ENCODE results near the gene DGKH.
"Not testable (repeated sequence)": the region's sequence is repeated elsewhere in the genome, so short reads cannot be mapped to it uniquely, and the experiment has no call there.

Gene DGKH

GRCh38 chr13:42075517-42075916 is 27.1 kb downstream of the DGKH start:
- DNase-seq = no peak

- DNase-seq = peak; percentile 71
These were observed 27.9 kb downstream of the DGKH start for GRCh38 chr13:42076309-42076713.

- peak; percentile 70 for DNase-seq
These were observed 29.8 kb downstream of the DGKH start for GRCh38 chr13:42078128-42078808.

- DNase-seq = no peak
These were observed 34.8 kb downstream of the DGKH start for GRCh38 chr13:42083138-42083770.

- no peak for DNase-seq
These were observed 36.3 kb downstream of the DGKH start for GRCh38 chr13:42084722-42085121.

DNA sequence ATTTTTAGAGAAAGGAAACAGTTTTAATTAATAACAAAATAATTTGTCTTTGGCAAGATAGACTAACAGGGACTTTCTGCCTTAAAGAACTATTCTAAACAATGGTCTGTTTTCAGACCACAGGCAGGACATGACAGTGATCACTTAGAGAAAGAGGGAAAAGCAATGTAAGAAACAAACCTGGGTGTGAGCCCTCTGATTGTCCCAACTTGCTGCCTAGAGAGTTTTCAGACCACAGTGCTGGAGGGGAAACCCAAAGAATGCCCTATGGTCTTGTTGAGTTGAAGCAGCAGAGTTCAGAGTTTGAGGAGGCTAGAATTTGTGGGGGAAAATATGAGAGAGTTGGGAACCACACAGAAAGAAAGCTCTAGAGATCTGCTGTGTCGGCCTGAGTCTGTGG is 38.1 kb downstream of the DGKH start:
- no peak for DNase-seq

DNA sequence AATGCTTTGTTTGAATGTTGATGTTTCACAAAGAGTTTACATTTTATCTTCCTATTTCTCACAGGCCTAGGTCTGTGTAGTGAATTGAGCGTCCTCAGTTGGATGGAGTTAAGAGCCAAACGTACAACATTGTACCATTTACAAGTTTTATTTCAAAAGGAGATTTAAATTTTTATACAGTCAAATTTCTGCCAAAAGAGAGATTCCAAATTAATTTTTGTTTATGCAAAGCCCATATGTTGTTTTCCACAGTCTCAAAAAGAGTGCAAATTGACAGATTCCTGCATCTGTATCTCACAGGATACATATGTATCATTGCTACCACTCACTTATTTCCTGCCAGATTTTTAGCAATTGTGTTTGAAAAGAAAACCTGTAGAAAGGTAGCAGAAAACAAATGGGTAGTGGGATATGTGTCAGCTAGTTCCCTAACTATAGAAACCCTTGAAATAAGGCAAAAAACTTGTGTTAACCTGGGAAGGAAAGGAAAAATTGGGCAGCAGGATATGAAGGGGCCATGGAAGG is 46.1 kb downstream of the DGKH start:
- DNase-seq = no peak

- not testable (repeated sequence) for DNase-seq
These were observed 47.8 kb downstream of the DGKH start for GRCh38 chr13:42096222-42096621.

- DNase-seq = no peak
These were observed 51.7 kb downstream of the DGKH start for GRCh38 chr13:42099962-42100675.

GRCh38 chr13:42100960-42101359 is 52.5 kb downstream of the DGKH start:
- DNase-seq = no peak

DNA sequence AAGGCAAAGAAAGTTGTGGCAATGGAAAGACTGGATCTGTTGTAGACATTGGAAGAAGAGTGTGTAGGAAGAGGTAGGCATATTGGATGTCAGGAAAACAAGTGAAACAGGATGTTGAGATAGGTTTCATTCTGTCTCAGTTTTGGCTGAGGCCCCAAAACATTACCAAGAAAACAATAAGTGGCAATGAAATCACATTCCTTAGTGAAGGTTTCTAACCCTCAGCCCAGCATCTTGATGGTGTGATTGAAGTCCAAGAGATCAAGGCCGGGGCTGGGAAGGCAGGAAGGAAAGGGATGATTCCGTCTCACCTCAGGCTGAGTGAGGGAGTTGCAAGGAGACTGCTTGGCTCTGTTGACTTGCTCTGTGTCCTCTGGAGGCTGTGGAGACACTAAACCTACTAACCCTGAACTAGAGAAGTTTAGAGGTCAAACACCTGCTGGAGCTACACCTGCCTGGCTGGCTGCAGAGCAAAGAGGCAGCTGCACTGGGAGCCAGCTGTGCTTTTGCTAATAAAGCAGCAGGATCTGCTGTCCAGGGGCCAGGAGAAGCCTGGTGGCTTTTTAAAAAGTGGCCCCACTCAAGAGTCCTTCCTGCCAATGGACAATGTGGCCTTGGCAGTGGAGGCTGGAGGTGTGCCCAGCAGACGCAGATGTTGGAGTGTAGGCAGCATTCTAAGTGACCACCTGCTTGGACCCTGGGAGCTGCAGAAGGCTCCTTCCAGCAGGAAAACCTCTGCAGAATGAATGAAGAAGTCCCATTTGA is 53.6 kb downstream of the DGKH start:
- DNase-seq = no peak

- peak; percentile 59 for DNase-seq
These were observed 54.8 kb downstream of the DGKH start for GRCh38 chr13:42102961-42103865.

GRCh38 chr13:42106998-42107397 is 58.5 kb downstream of the DGKH start:
- no peak for DNase-seq

GRCh38 chr13:42107421-42107820 is 59.0 kb downstream of the DGKH start:
- DNase-seq = no peak

DNA sequence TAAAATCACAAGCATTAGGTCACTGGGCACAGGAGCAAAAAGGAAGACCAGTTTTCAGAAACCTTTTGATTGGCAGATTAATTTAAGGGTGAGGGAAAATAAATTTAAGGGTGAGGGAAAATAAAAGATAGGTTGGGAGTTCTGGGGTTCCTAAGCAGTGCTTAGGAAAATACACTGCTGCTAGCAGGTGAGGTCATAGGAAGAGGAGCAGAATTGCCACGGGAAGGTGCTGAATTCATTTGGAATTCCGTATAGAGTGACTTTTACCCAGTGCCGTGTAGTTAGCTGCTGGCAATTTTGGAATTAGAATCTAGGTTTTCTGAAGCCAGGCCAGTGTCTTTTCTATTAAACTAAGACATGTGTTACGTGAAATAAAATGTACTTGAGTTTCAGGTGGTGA is 59.8 kb downstream of the DGKH start:
- DNase-seq = no peak

- DNase-seq = no peak
These were observed 61.5 kb downstream of the DGKH start for GRCh38 chr13:42109957-42110356.

- DNase-seq = peak; percentile 78
These were observed 62.1 kb downstream of the DGKH start for GRCh38 chr13:42110410-42111155.

GRCh38 chr13:42112864-42113263 is 64.4 kb downstream of the DGKH start:
- DNase-seq = no peak

DNA sequence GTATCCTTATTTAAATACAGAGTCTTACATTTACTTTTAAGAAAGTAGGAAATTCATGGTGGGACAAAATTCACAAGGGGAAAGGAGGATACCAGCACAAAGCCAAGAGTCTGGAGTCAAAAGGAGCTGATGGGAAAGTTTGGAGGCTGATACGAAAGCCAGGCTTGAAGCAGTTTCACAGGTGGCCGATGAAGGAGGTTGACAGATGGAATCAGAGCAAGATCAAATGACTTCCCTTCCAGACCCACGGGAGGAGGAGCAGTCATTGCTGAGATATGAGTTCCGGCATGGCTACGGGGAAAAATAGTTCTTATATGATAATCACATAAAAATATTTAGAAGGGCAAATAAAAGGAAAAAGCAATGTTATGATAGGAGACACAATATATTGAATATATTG is 65.0 kb downstream of the DGKH start:
- DNase-seq = peak; percentile 17

GRCh38 chr13:42114278-42114677 is 65.8 kb downstream of the DGKH start:
- DNase-seq = no peak

DNA sequence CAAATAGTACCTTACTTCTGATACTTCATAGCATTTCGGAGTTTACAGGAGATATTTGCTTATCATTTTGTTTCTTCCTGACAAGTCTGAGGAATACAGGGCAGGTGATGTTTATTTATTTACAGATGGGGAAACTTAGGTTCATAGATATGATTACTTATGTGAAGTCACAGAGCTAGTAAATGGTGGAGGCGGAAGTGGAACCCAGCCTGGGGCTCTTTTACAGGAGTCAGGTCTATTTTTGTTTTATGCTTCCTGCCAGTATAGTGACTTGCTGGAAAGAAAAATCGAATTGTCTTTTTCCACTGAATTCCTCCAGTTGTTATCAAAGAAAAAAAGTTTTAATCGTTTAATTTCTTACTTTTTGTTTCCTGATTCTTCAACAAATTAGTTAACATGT is 66.5 kb downstream of the DGKH start:
- no peak for DNase-seq
